Measurements from ENCODE around the gene UPB1.

Gene UPB1

GRCh38 chr22:24543679-24544243 is 48.6 kb downstream of the UPB1 start:
- H3K79me2 ChIP-seq (ENCODE audit: control insufficient read depth, low read length), result peaks cover 5% of the 10 kb centered on the region
- no peaks in the 10 kb centered on the region for H3K27me3 ChIP-seq (ENCODE audit: control insufficient read depth, low read length)
- H3K4me1 ChIP-seq (ENCODE audit: control insufficient read depth, low read length), result peaks cover 3% of the 10 kb centered on the region; the same call in 1 of the 2 replicates
- no peaks in the 10 kb centered on the region for H3K9me3 ChIP-seq (ENCODE audit: control insufficient read depth, insufficient read depth, low read length)
- no peaks in the 10 kb centered on the region for H3F3A ChIP-seq (ENCODE audit: control insufficient read depth, insufficient read depth)
- no peak overlapping the region for H3K4me2 ChIP-seq (ENCODE audit: low read length)
- H3K4me3 ChIP-seq (ENCODE audit: low read length), result no peak overlapping the region
- H3K36me3 ChIP-seq (ENCODE audit: control insufficient read depth, low read length), result peaks cover 83% of the 10 kb centered on the region
- H4K20me1 ChIP-seq (ENCODE audit: control insufficient read depth, insufficient read depth, low read depth, low read length), result no peaks in the 10 kb centered on the region
- no peaks in the 10 kb centered on the region for H3K9me2 ChIP-seq (replicated peaks; ENCODE audit: control insufficient read depth, low read length)
- no peak for TF ChIP-seq EZH2phosphoT487 (IDR thresholded peaks at IDR 0.05; ENCODE audit: borderline replicate concordance, low read length)
- no peak for TF ChIP-seq CTCF (IDR thresholded peaks at IDR 0.05; ENCODE audit: low read depth, low read length, poor library complexity, severe bottlenecking)
- no peak overlapping the region for H3K27ac ChIP-seq (ENCODE audit: low read depth, low read length)

- Histone ChIP-seq H3K9me2 (replicated peaks; ENCODE audit: control insufficient read depth, low read length) (no peaks in the 10 kb centered on the region), H3K4me2 (ENCODE audit: low read length) (no peak overlapping the region), H4K20me1 (ENCODE audit: control insufficient read depth, insufficient read depth, low read depth, low read length) (peaks cover 11% of the 10 kb centered on the region), H3K9me3 (ENCODE audit: control insufficient read depth, insufficient read depth, low read length) (no peaks in the 10 kb centered on the region), H3K4me3 (ENCODE audit: low read length) (no peak overlapping the region), H3F3A (ENCODE audit: control insufficient read depth, insufficient read depth) (peaks cover under 1% of the 10 kb centered on the region), H3K4me1 (ENCODE audit: control insufficient read depth, low read length) (peaks cover 18% of the 10 kb centered on the region), H3K36me3 (ENCODE audit: control insufficient read depth, low read length) (peaks cover 79% of the 10 kb centered on the region), H3K79me2 (ENCODE audit: control insufficient read depth, low read length) (peaks cover 55% of the 10 kb centered on the region), H3K27ac (ENCODE audit: low read depth, low read length) (no peak overlapping the region), H3K27me3 (ENCODE audit: control insufficient read depth, low read length) (no peaks in the 10 kb centered on the region)
- no peak for TF ChIP-seq CTCF (IDR thresholded peaks at IDR 0.05; ENCODE audit: low read depth, low read length, poor library complexity, severe bottlenecking)
- TF ChIP-seq EZH2phosphoT487 (IDR thresholded peaks at IDR 0.05; ENCODE audit: borderline replicate concordance, low read length), result no peak
Observed at GRCh38 chr22:24548812-24549211, 53.7 kb downstream of the UPB1 start.

GRCh38 chr22:24550028-24550901 is 55.1 kb downstream of the UPB1 start:
- H3K9me2 ChIP-seq (replicated peaks; ENCODE audit: control insufficient read depth, low read length), result no peaks in the 10 kb centered on the region
- peaks cover 76% of the 10 kb centered on the region for H3K36me3 ChIP-seq (ENCODE audit: control insufficient read depth, low read length)
- H4K20me1 ChIP-seq (ENCODE audit: control insufficient read depth, insufficient read depth, low read depth, low read length), result peaks cover 11% of the 10 kb centered on the region
- TF ChIP-seq EZH2phosphoT487 (IDR thresholded peaks at IDR 0.05; ENCODE audit: borderline replicate concordance, low read length) (no peak), CTCF (IDR thresholded peaks at IDR 0.05; ENCODE audit: low read depth, low read length, poor library complexity, severe bottlenecking) (no peak)
- no peak overlapping the region for H3K4me2 ChIP-seq (ENCODE audit: low read length)
- no peaks in the 10 kb centered on the region for H3K9me3 ChIP-seq (ENCODE audit: control insufficient read depth, insufficient read depth, low read length)
- H3F3A ChIP-seq (ENCODE audit: control insufficient read depth, insufficient read depth), result peaks cover 3% of the 10 kb centered on the region
- H3K4me1 ChIP-seq (ENCODE audit: control insufficient read depth, low read length), result peaks cover 21% of the 10 kb centered on the region
- no peaks in the 10 kb centered on the region for H3K27me3 ChIP-seq (ENCODE audit: control insufficient read depth, low read length)
- H3K27ac ChIP-seq (ENCODE audit: low read depth, low read length), result no peak overlapping the region
- peaks cover 66% of the 10 kb centered on the region for H3K79me2 ChIP-seq (ENCODE audit: control insufficient read depth, low read length)
- H3K4me3 ChIP-seq (ENCODE audit: low read length), result no peak overlapping the region

Data from DOHH2 (cell line).